ENCODE measurements around the gene FNBP1.

The FNBP1 gene

GRCh38 chr9:130028493-130029222, 14.3 kb downstream of the FNBP1 start:
- DNase-seq (ENCODE audit: low read depth), result peak; percentile 15
- H3K4me3 ChIP-seq (replicated peaks; ENCODE audit: low read depth, low read length), result no peak overlapping the region
- TF ChIP-seq, protein P1, sequence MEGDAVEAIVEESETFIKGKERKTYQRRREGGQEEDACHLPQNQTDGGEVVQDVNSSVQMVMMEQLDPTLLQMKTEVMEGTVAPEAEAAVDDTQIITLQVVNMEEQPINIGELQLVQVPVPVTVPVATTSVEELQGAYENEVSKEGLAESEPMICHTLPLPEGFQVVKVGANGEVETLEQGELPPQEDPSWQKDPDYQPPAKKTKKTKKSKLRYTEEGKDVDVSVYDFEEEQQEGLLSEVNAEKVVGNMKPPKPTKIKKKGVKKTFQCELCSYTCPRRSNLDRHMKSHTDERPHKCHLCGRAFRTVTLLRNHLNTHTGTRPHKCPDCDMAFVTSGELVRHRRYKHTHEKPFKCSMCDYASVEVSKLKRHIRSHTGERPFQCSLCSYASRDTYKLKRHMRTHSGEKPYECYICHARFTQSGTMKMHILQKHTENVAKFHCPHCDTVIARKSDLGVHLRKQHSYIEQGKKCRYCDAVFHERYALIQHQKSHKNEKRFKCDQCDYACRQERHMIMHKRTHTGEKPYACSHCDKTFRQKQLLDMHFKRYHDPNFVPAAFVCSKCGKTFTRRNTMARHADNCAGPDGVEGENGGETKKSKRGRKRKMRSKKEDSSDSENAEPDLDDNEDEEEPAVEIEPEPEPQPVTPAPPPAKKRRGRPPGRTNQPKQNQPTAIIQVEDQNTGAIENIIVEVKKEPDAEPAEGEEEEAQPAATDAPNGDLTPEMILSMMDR (IDR thresholded peaks at IDR 0.05; ENCODE audit: low read length, missing control alignments), result no peak

DNA sequence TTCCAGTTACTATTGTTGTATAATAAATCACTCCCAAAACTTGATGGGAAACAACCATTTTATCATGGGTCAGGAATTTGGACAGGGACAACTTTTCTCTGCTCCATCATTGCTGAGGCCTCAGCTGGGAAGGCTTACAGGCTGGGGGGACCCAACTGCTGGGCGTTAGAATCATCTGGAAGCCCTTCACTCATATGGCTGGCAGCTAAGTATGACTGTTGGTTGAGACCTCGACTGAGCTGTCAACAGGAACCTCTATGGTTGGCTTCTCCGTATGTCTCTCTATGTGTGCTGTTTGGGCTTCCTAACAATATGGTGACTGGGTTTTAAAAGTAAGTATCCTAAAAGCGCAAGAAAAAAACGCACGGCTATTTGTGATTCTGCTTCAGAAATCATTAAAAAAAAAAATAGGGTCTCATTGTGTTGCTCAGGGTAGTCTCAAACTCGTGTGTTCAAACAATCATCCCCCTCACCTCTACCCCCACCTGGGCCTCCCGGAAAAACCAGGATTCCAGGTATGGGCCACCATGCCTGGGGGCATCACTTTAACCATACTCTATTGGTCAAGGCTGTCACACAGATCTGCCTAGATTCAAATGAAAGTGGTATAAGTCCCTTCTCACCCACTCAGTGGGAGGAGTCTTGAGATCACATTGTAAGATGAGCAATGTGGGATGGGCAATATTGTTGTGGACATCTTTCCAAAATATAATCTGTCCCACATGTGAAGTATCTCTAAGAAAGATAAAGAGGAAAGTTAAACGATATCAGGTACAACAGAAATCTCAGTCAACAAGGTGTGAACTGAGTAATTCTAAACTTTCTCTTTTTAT, 15.2 kb downstream of the FNBP1 start:
- DNase-seq (ENCODE audit: low read depth), result no peak
- no peak overlapping the region for H3K4me3 ChIP-seq (replicated peaks; ENCODE audit: low read depth, low read length)
- TF ChIP-seq, protein P1 (IDR thresholded peaks at IDR 0.05; ENCODE audit: low read length, missing control alignments), result no peak

DNA sequence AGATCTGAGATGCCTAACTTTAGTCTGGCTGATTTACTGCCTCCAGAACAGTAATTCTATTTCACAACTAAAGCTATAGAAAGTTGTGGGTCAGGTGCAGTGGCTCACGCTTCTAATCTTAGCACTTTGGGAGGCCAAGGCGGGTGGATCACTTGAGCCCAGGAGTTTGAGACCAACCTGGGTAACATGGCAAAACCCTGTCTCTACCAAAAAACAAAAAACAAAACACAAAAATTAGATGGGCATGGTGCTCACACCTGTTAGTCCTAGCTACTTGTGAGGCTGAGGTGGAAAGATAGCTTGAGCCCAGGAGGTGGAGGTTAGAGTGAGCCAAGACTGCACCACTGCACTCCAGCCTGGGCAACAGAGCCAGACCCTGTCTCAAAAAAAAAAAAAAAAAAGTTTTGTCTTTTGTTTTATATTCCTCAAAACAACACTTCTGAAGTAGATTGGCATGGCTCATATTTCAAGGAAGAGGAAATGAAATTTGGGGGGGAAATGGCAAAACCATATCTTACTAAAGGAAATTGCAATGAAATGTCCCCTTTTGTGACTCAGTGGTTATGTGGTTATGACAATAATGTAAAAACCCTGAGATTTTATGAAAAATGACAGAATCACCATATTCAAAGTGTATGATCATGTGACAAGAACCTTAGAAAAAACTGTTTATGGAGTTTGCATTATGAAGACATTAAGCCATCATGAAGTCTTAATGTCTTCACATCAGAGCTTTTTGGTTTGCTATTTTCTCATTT, 16.2 kb downstream of the FNBP1 start:
- DNase-seq (ENCODE audit: low read depth), result no peak
- TF ChIP-seq, protein P1 (IDR thresholded peaks at IDR 0.05; ENCODE audit: low read length, missing control alignments), result no peak
- no peak overlapping the region for H3K4me3 ChIP-seq (replicated peaks; ENCODE audit: low read depth, low read length)

DNA sequence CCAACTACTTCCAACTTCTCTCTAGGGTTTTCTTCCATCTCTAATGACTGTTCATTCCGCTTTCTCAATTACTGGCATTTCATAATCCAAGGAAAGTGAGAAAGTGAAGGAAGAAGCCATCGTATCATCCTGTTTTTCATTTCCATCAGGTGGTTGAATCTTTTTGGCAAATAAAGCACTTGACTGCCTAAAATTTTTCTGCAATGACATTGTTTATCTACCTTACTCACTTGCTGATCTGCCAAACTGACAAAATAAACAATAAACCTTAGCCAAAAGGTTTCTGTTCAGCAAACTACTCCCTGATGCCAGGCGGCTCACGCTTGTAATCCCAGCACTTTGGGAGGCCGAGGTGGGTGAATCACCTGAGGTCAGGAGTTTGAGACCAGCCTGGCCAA, 18.4 kb downstream of the FNBP1 start:
- DNase-seq (ENCODE audit: low read depth), result no peak
- no peak overlapping the region for H3K4me3 ChIP-seq (replicated peaks; ENCODE audit: low read depth, low read length)
- TF ChIP-seq, protein P1 (IDR thresholded peaks at IDR 0.05; ENCODE audit: low read length, missing control alignments), result no peak

- H3K4me3 ChIP-seq (replicated peaks; ENCODE audit: low read depth, low read length), result no peak overlapping the region
- TF ChIP-seq, protein P1 (IDR thresholded peaks at IDR 0.05; ENCODE audit: low read length, missing control alignments), result no peak
- no peak for DNase-seq (ENCODE audit: low read depth)
Observed at GRCh38 chr9:130023994-130024596, 18.9 kb downstream of the FNBP1 start.

DNA sequence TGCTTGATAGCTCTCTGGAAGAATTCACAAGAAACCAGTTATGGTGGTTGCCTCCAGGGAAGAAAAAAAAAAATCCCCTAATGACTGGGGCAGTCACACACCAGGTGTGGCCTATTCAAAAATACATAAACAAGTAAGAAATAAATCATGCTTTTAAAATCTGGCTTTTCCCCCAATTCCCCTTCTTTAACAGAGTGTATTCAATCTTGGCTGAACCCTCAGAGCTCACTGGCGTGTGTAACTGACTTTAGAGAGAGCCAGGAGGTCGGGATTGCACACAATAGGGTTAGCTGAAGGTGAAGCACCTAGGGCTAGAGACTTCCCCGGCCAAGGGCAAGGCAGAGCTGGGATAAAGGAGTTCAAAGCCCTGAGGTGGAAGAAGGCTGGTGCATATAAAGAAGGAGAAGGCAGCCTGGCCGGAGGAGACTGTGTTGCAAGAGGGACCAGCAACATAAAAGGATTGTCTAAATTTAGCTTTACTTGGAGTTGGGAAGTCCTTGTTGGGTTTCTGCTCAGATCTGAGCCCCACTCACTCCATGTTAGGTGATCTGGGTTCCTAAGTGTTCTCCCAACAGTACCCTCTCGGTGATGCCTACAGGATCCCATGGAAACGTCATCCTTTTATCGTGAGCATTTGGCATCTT, 19.7 kb downstream of the FNBP1 start:
- no peak overlapping the region for H3K4me3 ChIP-seq (replicated peaks; ENCODE audit: low read depth, low read length)
- DNase-seq (ENCODE audit: low read depth), result no peak
- TF ChIP-seq, protein P1 (IDR thresholded peaks at IDR 0.05; ENCODE audit: low read length, missing control alignments), result no peak
